Brain microvascular endothelial cell (primary cell): ENCODE measurements around the gene EFHC1.

Experiments used
- DNase-seq: peaks from one replicate; pipeline ENCODE4 v3.0.0-alpha.2; 2020
- H3K27ac ChIP-seq: fragments of 250-450 bp; sonication (Bioruptor Pico); 2 replicates; pipeline ENCODE4 v1.5.1; 2020; ENCODE audit warnings: mild to moderate bottlenecking, moderate library complexity
- H3K27me3 ChIP-seq: fragments of 250-450 bp; sonication (Bioruptor Pico); replicated peaks from 2 replicates; pipeline ENCODE4 v1.5.1; 2020; ENCODE audit warnings: mild to moderate bottlenecking
- H3K36me3 ChIP-seq: fragments of 250-450 bp; sonication (Bioruptor Pico); replicated peaks from 2 replicates; pipeline ENCODE4 v1.5.1; 2020; ENCODE audit warnings: mild to moderate bottlenecking
- H3K4me3 ChIP-seq: 2 replicates; pipeline ENCODE4 v1.5.1; 2011; ENCODE audit warnings: low read depth, mild to moderate bottlenecking, control low read depth, low read length, moderate library complexity
- in situ Hi-C: cut with HindIII; loops from 2 replicates; pipeline ENCODE4 v1.10.0; 2017; ENCODE audit warnings: low sequenced_read_pairs, low pct_ligation_motif_present
- TF ChIP-seq, protein P1 (sequence below): IDR thresholded peaks from 2 replicates; pipeline ENCODE4 v1.5.1; 2011; ENCODE audit warnings: low read depth, mild to moderate bottlenecking, moderate library complexity, low read length, control low read depth, inconsistent platforms; ENCODE audit errors: missing control alignments

Gene EFHC1

DNA sequence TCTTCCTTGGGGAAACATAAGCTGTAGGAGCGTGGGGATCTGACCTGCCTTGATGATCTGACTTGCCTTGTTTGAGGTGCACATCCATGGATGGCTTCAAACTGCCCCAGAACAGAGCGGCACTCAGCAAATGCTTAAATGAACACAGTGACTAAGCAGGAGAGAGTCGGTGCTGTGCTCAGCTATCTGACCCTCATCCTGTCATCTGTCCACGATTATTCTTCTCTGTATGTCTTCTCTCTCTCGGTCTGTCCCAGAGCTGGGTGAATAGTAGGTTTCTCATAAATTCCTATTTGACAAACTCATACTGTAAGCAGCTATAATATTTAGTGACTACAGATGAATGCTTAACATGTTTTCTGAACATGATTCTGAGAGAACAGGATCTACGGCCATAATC lies 119.5 kb downstream of the EFHC1 start:
- TF ChIP-seq, protein P1, sequence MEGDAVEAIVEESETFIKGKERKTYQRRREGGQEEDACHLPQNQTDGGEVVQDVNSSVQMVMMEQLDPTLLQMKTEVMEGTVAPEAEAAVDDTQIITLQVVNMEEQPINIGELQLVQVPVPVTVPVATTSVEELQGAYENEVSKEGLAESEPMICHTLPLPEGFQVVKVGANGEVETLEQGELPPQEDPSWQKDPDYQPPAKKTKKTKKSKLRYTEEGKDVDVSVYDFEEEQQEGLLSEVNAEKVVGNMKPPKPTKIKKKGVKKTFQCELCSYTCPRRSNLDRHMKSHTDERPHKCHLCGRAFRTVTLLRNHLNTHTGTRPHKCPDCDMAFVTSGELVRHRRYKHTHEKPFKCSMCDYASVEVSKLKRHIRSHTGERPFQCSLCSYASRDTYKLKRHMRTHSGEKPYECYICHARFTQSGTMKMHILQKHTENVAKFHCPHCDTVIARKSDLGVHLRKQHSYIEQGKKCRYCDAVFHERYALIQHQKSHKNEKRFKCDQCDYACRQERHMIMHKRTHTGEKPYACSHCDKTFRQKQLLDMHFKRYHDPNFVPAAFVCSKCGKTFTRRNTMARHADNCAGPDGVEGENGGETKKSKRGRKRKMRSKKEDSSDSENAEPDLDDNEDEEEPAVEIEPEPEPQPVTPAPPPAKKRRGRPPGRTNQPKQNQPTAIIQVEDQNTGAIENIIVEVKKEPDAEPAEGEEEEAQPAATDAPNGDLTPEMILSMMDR, result no peak
- in situ Hi-C loops, result no loop called here
- Histone ChIP-seq H3K36me3 (peaks cover 20% of the 10 kb centered on the region), H3K4me3 (no peak overlapping the region), H3K27me3 (no peaks in the 10 kb centered on the region), H3K27ac (peak overlapping the region; percentile 90)
- DNase-seq, result peak; percentile 75

DNA sequence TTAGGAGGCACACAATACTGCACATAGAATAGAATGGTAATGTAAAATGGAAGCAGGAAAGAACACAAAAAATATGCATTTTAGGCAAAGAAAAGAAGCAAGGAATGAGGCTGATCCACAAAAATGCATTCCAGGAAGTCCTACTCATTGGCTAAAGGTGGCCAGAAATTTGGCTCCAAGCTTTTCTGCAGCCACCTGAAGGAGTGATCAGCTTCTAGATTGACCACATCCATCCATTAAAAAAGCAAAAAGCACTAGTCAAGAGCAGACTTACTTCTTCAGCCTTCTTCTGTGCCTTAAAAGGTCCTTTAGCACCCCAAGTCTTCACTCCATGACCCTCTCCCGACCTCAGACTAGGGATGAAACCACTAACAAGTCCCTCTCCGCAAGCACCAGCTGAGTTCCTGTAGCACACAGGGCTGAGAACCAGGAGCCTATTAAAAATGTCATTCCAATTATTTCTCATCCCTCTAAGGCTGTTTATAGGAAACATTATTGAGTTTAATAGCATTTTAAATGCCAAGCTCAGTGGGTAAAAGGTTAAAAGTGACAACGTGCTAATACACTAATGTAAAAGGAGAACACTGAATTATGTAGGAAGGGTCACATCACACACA lies 120.3 kb downstream of the EFHC1 start:
- TF ChIP-seq, protein P1, result no peak
- Histone ChIP-seq H3K27ac (peak overlapping the region; percentile 90), H3K27me3 (no peaks in the 10 kb centered on the region), H3K36me3 (peaks cover 12% of the 10 kb centered on the region), H3K4me3 (no peak overlapping the region)
- in situ Hi-C loops, result no loop called here
- no peak for DNase-seq

DNA sequence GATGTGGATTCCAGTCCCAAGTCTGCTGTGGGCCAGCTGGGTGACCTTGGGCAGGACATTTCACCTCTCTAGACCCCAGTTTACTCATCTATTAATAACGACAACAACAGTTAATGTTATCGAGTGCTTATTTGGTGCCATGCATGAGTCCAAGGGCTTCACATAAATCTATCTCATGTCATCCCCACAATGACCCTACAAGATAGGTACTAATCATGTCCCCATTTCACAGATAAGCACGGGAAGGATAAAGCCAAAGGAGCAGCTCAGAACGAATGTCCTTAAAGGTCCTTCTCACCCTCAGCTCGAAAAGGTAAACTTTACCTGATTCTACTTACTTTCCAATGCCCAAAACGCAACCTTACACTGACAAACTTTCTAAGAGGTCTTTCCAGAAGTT lies 121.0 kb downstream of the EFHC1 start:
- no peak for DNase-seq
- H3K36me3 ChIP-seq, result peaks cover 13% of the 10 kb centered on the region
- in situ Hi-C loops, result no loop called here
- no peak overlapping the region for H3K4me3 ChIP-seq
- TF ChIP-seq, protein P1, result no peak
- peak overlapping the region; percentile 90 for H3K27ac ChIP-seq
- no peaks in the 10 kb centered on the region for H3K27me3 ChIP-seq

DNA sequence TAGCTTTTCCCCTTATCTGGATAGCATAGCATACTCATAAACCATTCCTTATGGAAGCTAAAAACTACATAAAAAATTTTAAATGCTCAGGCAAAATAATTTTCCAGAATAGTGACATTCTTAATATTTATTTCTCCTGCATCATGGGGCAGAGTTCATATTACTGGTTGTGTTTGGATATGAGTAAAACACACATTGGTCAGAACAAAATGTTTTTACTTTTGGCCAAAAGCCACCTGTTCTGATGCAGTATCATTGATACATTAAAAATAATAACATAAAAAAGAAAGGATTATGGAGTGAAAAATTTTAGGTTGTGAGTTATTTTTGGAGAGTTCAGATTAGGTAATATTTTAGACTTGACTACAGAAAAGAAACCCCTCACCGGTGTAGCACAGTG lies 123.1 kb downstream of the EFHC1 start:
- H3K36me3 ChIP-seq, result peaks cover 20% of the 10 kb centered on the region
- TF ChIP-seq, protein P1, result no peak
- peak overlapping the region; percentile 84 for H3K27ac ChIP-seq
- in situ Hi-C loops, result no loop called here
- H3K27me3 ChIP-seq, result no peaks in the 10 kb centered on the region
- no peak for DNase-seq
- H3K4me3 ChIP-seq, result no peak overlapping the region

DNA sequence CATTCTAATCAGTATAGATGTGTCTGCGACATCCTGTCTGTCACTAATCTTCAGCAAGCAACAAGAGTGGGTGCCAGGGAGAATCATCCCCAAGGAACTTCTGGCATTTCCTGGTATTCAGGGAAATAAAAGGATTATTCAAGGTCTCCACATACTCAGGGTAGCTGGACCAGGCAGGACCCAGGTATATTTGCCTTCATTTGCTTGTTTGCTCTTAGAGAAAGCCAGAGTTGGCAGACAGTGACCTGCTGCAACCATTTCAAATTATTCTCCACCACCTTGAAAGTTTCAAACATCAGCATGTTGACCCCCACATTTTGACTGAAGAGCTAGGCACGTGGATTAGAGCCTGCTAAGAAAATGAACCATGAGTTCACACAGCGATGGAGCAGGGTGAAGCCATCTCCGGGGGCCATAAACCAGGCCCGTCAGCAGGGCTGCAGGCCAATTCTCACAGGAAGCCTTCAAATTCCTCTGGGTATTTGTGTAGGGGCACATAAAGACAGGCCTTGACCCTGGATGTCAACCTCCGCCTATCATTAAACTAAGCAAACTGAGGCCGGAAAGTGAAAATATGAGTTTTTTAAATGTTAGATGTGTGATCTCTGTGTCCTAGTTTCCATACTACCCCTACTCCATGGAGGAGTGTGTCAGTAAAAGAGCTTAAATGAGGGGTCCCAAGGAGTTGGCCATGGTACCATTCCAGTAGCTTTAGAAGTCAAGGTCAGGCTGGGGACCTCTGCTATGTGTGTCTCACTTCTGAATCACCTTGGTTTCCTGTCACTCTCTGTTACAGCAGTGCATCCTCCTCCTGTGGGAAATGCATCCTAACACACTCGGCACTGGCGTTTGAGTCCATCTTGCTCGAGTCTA lies 123.8 kb downstream of the EFHC1 start:
- TF ChIP-seq, protein P1, result no peak
- no peaks in the 10 kb centered on the region for H3K27me3 ChIP-seq
- peak overlapping the region; percentile 84 for H3K27ac ChIP-seq
- in situ Hi-C loops, result no loop called here
- peak; percentile 68 for DNase-seq
- peaks cover 26% of the 10 kb centered on the region for H3K36me3 ChIP-seq
- no peak overlapping the region for H3K4me3 ChIP-seq
